Muscle of leg (tissue), 11 donors: ENCODE data around the gene ZNF207. TPM values are rescaled to one million over a fixed set of nuclear protein-coding genes. Genes with fewer than 3 reads are reported as not detected.

Source experiments
- DNase-seq: peaks from one replicate; pipeline ENCODE4 v3.0.0; 2013
- H3K27ac ChIP-seq: one replicate; pipeline ENCODE4 v1.5.1; 2013; ENCODE audit warnings: mild to moderate bottlenecking, low read length, control low read depth
- H3K27me3 ChIP-seq: one replicate; pipeline ENCODE4 v1.6.1; 2013; ENCODE audit warnings: low read length; ENCODE audit not compliant: control insufficient read depth, insufficient read depth
- H3K36me3 ChIP-seq: one replicate; pipeline ENCODE4 v1.6.1; 2013; ENCODE audit warnings: low read length; ENCODE audit not compliant: control insufficient read depth, insufficient read depth
- H3K4me1 ChIP-seq: one replicate; pipeline ENCODE4 v1.6.1; 2013; ENCODE audit warnings: low read length; ENCODE audit not compliant: control insufficient read depth, insufficient read depth
- H3K4me3 ChIP-seq: one replicate; pipeline ENCODE4 v1.5.1; 2013; ENCODE audit warnings: low read length, control low read depth
- H3K9me3 ChIP-seq: replicated peaks from 2 replicates; pipeline ENCODE4 v1.6.1; 2013; ENCODE audit warnings: low read depth, low read length; ENCODE audit not compliant: control insufficient read depth
- WGBS: methylation state at CpG from one replicate; pipeline ENCODE4 v1.1.5; 2013; ENCODE audit warnings: missing lambda C conversion rate; ENCODE audit not compliant: insufficient coverage; 5-methylcytosine and 5-hydroxymethylcytosine counted together
- polyA plus RNA-seq, 8 donors: library from polyadenylated mRNA; unstranded; fragments of 120-200 nt; gene quantifications; one replicate each; pipeline versions ENCODE4 v1.2.1 to v1.2.3, GENCODE V29; 2013; ENCODE audit warnings: inconsistent platforms in 1 of 8, low replicate concordance in 1 of 8; ENCODE audit not compliant: insufficient read length in 8 of 8, insufficient read depth in 1 of 8
- total RNA-seq: library from RNA; stranded (reverse); fragments of 120-200 nt; gene quantifications from one replicate; pipeline ENCODE4 v1.2.4, GENCODE V29; 2013

Gene ZNF207
- total and polyA plus RNA-seq, 9 donors: 83.3 to 135 (median 110) TPM

- Histone ChIP-seq H3K27ac (no peak overlapping the region), H3K4me1 (no peaks in the 10 kb centered on the region), H3K4me3 (no peak overlapping the region), H3K36me3 (peaks cover 33% of the 10 kb centered on the region), H3K9me3 (no peaks in the 10 kb centered on the region), H3K27me3 (no peaks in the 10 kb centered on the region)
- WGBS: no CpG with 5 or more reads among the region's 3 CpGs
- no peak for DNase-seq
Observed at GRCh38 chr17:32331243-32332040, 18.5 kb upstream of the ZNF207 start.

- WGBS: no CpG with 5 or more reads among the region's 2 CpGs
- Histone ChIP-seq H3K36me3 (peaks cover 45% of the 10 kb centered on the region), H3K9me3 (no peaks in the 10 kb centered on the region), H3K4me1 (no peaks in the 10 kb centered on the region), H3K4me3 (no peak overlapping the region), H3K27me3 (no peaks in the 10 kb centered on the region), H3K27ac (no peak overlapping the region)
- DNase-seq: no peak
Observed at GRCh38 chr17:32333187-32333586, 16.8 kb upstream of the ZNF207 start.

- H3K27ac ChIP-seq: no peak overlapping the region
- no peak overlapping the region for H3K4me3 ChIP-seq
- no peaks in the 10 kb centered on the region for H3K9me3 ChIP-seq
- H3K27me3 ChIP-seq: no peaks in the 10 kb centered on the region
- no peak for DNase-seq
- H3K36me3 ChIP-seq: peaks cover 56% of the 10 kb centered on the region
- H3K4me1 ChIP-seq: no peaks in the 10 kb centered on the region
Observed at GRCh38 chr17:32335046-32335445, 14.9 kb upstream of the ZNF207 start.

DNA sequence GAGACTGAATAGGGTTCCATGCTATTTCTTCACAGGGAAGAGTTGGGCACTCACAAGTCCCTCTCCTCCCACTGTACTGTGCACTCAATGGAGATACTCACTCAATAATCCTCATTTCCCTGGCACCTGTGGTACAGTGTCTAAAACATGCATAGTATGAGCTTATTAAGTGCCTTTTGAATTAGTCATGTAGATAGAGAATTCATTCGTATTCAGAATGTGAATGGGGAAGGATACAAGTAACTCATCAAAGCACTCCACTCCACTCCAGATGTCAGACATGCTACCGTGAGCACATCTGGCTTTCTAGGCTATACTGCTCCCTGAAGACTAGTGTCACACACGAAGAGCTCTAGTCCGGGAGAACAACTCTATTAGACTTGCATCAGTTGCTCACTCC lies 14.3 kb upstream of the ZNF207 start:
- Histone ChIP-seq H3K36me3 (peaks cover 53% of the 10 kb centered on the region), H3K27ac (no peak overlapping the region), H3K9me3 (no peaks in the 10 kb centered on the region)

GRCh38 chr17:32341141-32341856 lies 8.7 kb upstream of the ZNF207 start:
- peaks cover 12% of the 10 kb centered on the region for H3K4me1 ChIP-seq
- H3K9me3 ChIP-seq: no peaks in the 10 kb centered on the region
- H3K27me3 ChIP-seq: no peaks in the 10 kb centered on the region
- H3K36me3 ChIP-seq: peaks cover 24% of the 10 kb centered on the region
- WGBS: 3% methylated on average over 5 of the region's 13 CpGs
- peak overlapping the region; percentile 84 for H3K27ac ChIP-seq
- peak; percentile 34 for DNase-seq
- peak overlapping the region; percentile 55 for H3K4me3 ChIP-seq

More for the DNA sequence above, 14.3 kb upstream of the ZNF207 start:
- peaks cover under 1% of the 10 kb centered on the region for H3K4me1 ChIP-seq
- WGBS: 20% methylated on average over 1 of the region's 4 CpGs
- no peaks in the 10 kb centered on the region for H3K27me3 ChIP-seq
- H3K4me3 ChIP-seq: no peak overlapping the region
- DNase-seq: no peak

DNA sequence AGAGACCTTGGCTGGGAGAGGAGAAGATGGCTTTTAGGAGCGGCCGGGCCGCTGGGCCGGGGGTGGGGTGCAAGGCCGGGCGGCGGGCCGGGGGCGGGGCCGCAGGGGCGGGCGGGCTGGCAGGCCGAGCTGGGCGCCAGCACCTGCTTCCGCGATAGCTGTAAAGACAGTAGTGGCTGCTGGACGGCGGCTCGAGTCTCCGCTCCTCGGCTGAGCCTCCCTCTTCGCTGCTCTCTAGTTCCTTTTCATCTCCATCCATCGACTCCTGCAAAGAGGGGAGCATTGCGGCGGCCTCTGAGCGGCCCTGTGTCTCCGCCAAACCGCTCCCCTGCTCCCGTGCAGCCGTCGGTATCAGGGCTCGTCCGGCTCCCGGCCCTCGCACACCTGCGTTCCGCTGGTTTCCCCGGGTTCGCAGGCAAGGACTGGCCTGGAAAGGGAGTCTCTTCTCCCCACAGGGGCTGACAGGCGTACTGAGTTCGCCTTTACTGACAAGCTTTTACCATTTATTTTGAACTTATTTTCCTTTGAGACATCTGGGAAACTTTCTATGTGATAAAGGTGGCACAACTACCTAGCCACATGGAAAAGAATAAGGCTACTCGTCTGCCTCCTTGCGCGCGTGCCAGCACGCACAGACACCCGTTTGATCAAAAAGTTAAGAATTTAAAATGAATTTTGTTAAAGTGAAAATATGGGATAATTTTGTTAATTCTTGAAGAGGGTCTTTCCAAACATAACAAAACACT lies 7.9 kb upstream of the ZNF207 start, which contains the start of gene C17orf75:
Gene C17orf75, minus strand, starts transcription at position 317 of the 746 bp plus-strand sequence. Its CDS starts 34 bp downstream, at position 283.
- H3K4me1 ChIP-seq: peaks cover 12% of the 10 kb centered on the region
- 0% methylated on average over 33 of the region's 47 CpGs for WGBS
- H3K36me3 ChIP-seq: peaks cover 17% of the 10 kb centered on the region
- peak; percentile 88 for DNase-seq
- H3K27me3 ChIP-seq: no peaks in the 10 kb centered on the region
- H3K4me3 ChIP-seq: peak within 1 kb of the TSS; percentile 55
- no peaks in the 10 kb centered on the region for H3K9me3 ChIP-seq
- H3K27ac ChIP-seq: peak within 1 kb of the TSS; percentile 84

DNA sequence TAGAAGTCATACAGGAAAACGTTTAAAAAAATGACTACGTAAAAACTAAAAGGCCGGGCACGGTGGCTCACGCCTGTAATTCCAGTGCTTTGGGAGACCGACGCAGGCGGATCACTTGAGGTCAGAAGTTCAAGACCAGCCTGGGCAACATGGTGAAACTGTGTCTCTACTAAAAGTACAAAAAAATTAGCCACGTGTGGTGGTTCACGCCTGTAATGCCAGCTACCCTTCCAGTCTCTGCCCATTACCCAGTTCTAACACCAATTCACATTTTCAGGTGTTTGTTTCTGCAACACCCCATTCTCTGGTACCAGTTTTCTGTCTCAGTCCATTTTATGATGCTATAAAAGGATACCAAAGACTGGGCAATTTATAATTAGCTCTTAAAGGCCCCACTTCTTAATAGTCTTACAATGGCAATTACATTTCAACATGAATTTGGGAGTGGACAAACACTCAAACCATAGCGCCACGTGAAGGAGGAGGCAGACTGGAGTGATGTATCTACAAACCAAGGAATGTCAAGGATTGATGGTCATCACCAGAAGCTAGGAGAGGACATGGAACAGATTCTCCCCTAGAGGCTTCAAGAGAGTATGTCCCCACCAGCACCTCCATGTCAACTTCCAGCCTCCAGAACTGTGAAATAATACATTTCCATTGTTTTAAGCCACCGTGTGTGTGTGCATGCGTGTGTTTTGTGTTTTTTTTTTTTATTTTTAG lies 7.2 kb upstream of the ZNF207 start:
- peaks cover 11% of the 10 kb centered on the region for H3K36me3 ChIP-seq
- H3K27ac ChIP-seq: peak overlapping the region; percentile 84
- no peak for DNase-seq
- 69% methylated on average over 9 of the region's 14 CpGs for WGBS
- H3K27me3 ChIP-seq: no peaks in the 10 kb centered on the region
- no peaks in the 10 kb centered on the region for H3K9me3 ChIP-seq
- H3K4me3 ChIP-seq: peak overlapping the region; percentile 55
- peaks cover 12% of the 10 kb centered on the region for H3K4me1 ChIP-seq

GRCh38 chr17:32345951-32346600 lies 3.9 kb upstream of the ZNF207 start:
- peaks cover 14% of the 10 kb centered on the region for H3K4me1 ChIP-seq
- H3K4me3 ChIP-seq: no peak overlapping the region
- no peaks in the 10 kb centered on the region for H3K36me3 ChIP-seq
- no peak for DNase-seq
- H3K27me3 ChIP-seq: no peaks in the 10 kb centered on the region
- H3K9me3 ChIP-seq: no peaks in the 10 kb centered on the region
- WGBS: 74% methylated on average over 8 of the region's 11 CpGs
- H3K27ac ChIP-seq: no peak overlapping the region

DNA sequence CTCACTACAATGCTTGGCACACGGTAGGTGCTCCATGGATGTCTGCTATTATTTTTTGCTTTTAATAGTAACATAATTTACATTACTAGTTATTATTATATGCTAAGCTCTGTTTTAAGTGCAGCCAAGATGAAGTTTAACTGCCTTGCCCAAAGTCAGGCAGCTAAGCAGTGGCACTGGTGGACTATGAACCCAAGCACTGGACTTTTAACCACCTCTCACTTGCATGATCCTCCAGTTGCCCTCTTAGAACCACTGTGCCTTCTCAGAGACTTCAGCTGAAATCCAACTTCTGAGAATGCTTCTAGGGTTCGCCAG lies 1.5 kb upstream of the ZNF207 start:
- Histone ChIP-seq H3K36me3 (peaks cover 7% of the 10 kb centered on the region), H3K27me3 (no peaks in the 10 kb centered on the region), H3K4me1 (peaks cover 14% of the 10 kb centered on the region), H3K4me3 (no peak overlapping the region), H3K27ac (no peak overlapping the region), H3K9me3 (no peaks in the 10 kb centered on the region)
- DNase-seq: no peak
- no CpG with 5 or more reads among the region's 2 CpGs for WGBS
